Astrocyte (in vitro differentiated cells and primary cell): Measurements from ENCODE around the gene BIK. TPM values are rescaled to one million over a fixed set of nuclear protein-coding genes. Genes with fewer than 3 reads are reported as not detected.

ENCODE experiments used
- DNase-seq: peaks from one replicate; pipeline ENCODE4 v3.0.0-alpha.2; 2010; ENCODE audit warnings: low read depth
- FAIRE-seq: peaks from 2 replicates; lab custom pipeline; 2011; peaks lifted over from hg19 to GRCh38; lab: Jason Lieb, UNC
- H2AFZ ChIP-seq: 2 replicates; pipeline ENCODE4 v1.6.0; 2012; ENCODE audit warnings: low read depth, low read length, inconsistent platforms
- H3K27ac ChIP-seq: 2 replicates; pipeline ENCODE4 v1.5.1; 2011; ENCODE audit warnings: low read depth, low read length, inconsistent platforms
- H3K27me3 ChIP-seq: 2 replicates; pipeline ENCODE4 v1.6.0; 2011; ENCODE audit warnings: low read length, inconsistent platforms; ENCODE audit not compliant: insufficient read depth
- H3K36me3 ChIP-seq: 2 replicates; pipeline ENCODE4 v1.5.1; 2011; ENCODE audit warnings: low read length, inconsistent platforms; ENCODE audit not compliant: insufficient read depth
- H3K4me1 ChIP-seq: 2 replicates; pipeline ENCODE4 v1.5.1; 2011; ENCODE audit warnings: low read length, inconsistent platforms; ENCODE audit not compliant: insufficient read depth
- H3K4me2 ChIP-seq: 2 replicates; pipeline ENCODE4 v1.6.0; 2012; ENCODE audit warnings: low read length, inconsistent platforms
- H3K4me3 ChIP-seq: 2 replicates; pipeline ENCODE4 v1.5.1; 2011; ENCODE audit warnings: low read depth, mild to moderate bottlenecking, low read length, inconsistent platforms; ENCODE audit not compliant: insufficient read depth
- H3K79me2 ChIP-seq: 2 replicates; pipeline ENCODE4 v1.6.0; 2012; ENCODE audit warnings: mild to moderate bottlenecking, low read length, inconsistent platforms; ENCODE audit not compliant: insufficient read depth
- H3K9ac ChIP-seq: 2 replicates; pipeline ENCODE4 v1.6.0; 2012; ENCODE audit warnings: mild to moderate bottlenecking, low read length, inconsistent platforms
- H3K9me3 ChIP-seq: 2 replicates; pipeline ENCODE4 v1.5.1; 2012; ENCODE audit warnings: low read depth, mild to moderate bottlenecking, low read length, inconsistent platforms; ENCODE audit not compliant: insufficient read depth
- H4K20me1 ChIP-seq: 2 replicates; pipeline ENCODE4 v1.6.0; 2012; ENCODE audit warnings: low read length, inconsistent platforms; ENCODE audit not compliant: insufficient read depth
- H3K27ac Mint-ChIP-seq: one replicate; pipeline ENCODE4 v1.8.0; 2021; ENCODE audit warnings: mild to moderate bottlenecking, mixed read lengths; ENCODE audit not compliant: unreplicated experiment
- H3K27me3 Mint-ChIP-seq: one replicate; pipeline ENCODE4 v1.8.0; 2021; ENCODE audit warnings: low read depth, mixed read lengths; ENCODE audit not compliant: unreplicated experiment
- H3K36me3 Mint-ChIP-seq: one replicate; pipeline ENCODE4 v1.8.0; 2021; ENCODE audit warnings: low read depth, mixed read lengths; ENCODE audit not compliant: unreplicated experiment
- H3K4me1 Mint-ChIP-seq: one replicate; pipeline ENCODE4 v1.8.0; 2021; ENCODE audit warnings: low read depth, mixed read lengths; ENCODE audit not compliant: unreplicated experiment
- H3K4me3 Mint-ChIP-seq: one replicate; pipeline ENCODE4 v1.8.0; 2021; ENCODE audit warnings: mild to moderate bottlenecking, moderate library complexity, mixed read lengths; ENCODE audit not compliant: unreplicated experiment
- H3K9me3 Mint-ChIP-seq: one replicate; pipeline ENCODE4 v1.8.0; 2021; ENCODE audit warnings: mild to moderate bottlenecking, mixed read lengths; ENCODE audit not compliant: unreplicated experiment
- CTCF ChIP-seq: IDR thresholded peaks from 2 replicates; pipeline ENCODE4 v1.5.1; 2011; ENCODE audit warnings: low read depth, mild to moderate bottlenecking, inconsistent platforms, low read length, moderate library complexity; ENCODE audit not compliant: insufficient read depth
- EZH2 ChIP-seq: IDR thresholded peaks from 2 replicates; pipeline ENCODE4 v1.6.1; 2012; ENCODE audit warnings: mild to moderate bottlenecking, low read length, inconsistent platforms; ENCODE audit not compliant: insufficient read depth
- total RNA-seq: library from RNA; stranded (reverse); gene quantifications from 2 replicates; pipeline ENCODE4 v1.2.1, GENCODE V29; 2021

Gene BIK
- total RNA-seq, 1 donor from 2014 or later = 0.32 TPM

GRCh38 chr22:43090130-43090789, 20.3 kb upstream of the BIK start:
- H3K4me3 Mint-ChIP-seq = peak overlapping the region; percentile 77
- FAIRE-seq = peak; percentile 89
- TF ChIP-seq CTCF (peak; percentile 43), EZH2 (no peak)

DNA sequence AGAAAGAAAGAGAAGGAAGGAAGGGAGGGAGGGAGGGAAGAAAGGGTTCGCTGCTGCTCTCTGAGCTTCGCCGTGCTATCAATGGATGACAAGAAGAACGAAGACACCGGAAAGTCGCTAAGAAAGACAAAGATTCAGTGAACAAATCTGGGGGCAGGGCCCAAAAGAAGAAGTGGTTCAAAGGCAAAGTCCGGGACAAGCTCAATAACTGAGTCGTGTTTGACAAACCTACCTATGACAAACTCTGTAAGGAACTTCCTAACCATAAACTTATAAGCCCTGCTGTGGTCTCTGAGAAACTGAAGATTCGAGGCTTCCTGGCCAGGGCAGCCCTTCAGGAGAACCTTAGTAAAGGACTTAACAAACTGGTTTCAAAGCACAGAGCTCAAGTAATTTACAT, 18.5 kb upstream of the BIK start:
- Histone ChIP-seq H3K79me2 (peaks cover 3% of the 10 kb centered on the region), H3K36me3 (no peaks in the 10 kb centered on the region), H4K20me1 (no peaks in the 10 kb centered on the region), H3K9ac (no peak overlapping the region), H3K4me2 (no peak overlapping the region), H3K27ac (no peak overlapping the region), H3K4me1 (no peaks in the 10 kb centered on the region), H3K4me3 (no peak overlapping the region), H2AFZ (no peak overlapping the region), H3K27me3 (no peaks in the 10 kb centered on the region), H3K9me3 (peaks cover 10% of the 10 kb centered on the region)
- FAIRE-seq (no peak), DNase-seq (no peak)
- Mint-ChIP-seq H3K4me3 (no peak overlapping the region), H3K36me3 (peaks cover 4% of the 10 kb centered on the region), H3K27me3 (no peaks in the 10 kb centered on the region), H3K27ac (no peak overlapping the region), H3K9me3 (peaks cover 12% of the 10 kb centered on the region), H3K4me1 (no peaks in the 10 kb centered on the region)
- no peak for TF ChIP-seq CTCF
- TF ChIP-seq EZH2 = no peak

More at GRCh38 chr22:43090130-43090789, 20.3 kb upstream of the BIK start:
- peaks cover 3% of the 10 kb centered on the region for H3K9me3 Mint-ChIP-seq
- peak; percentile 83 for DNase-seq
- no peaks in the 10 kb centered on the region for H3K4me1 Mint-ChIP-seq
- no peak overlapping the region for H3K27ac ChIP-seq
- H4K20me1 ChIP-seq = no peaks in the 10 kb centered on the region
- H3K79me2 ChIP-seq = peaks cover 3% of the 10 kb centered on the region
- peak overlapping the region; percentile 78 for H3K27ac Mint-ChIP-seq
- no peak overlapping the region for H3K4me2 ChIP-seq
- H3K9ac ChIP-seq = no peak overlapping the region
- H3K27me3 ChIP-seq = no peaks in the 10 kb centered on the region
- no peaks in the 10 kb centered on the region for H3K4me1 ChIP-seq
- H3K4me3 ChIP-seq = no peak overlapping the region
- H2AFZ ChIP-seq = no peak overlapping the region
- H3K36me3 ChIP-seq = no peaks in the 10 kb centered on the region
- H3K27me3 Mint-ChIP-seq = no peaks in the 10 kb centered on the region
- peaks cover 4% of the 10 kb centered on the region for H3K36me3 Mint-ChIP-seq
- no peaks in the 10 kb centered on the region for H3K9me3 ChIP-seq

- FAIRE-seq = no peak
- no peak for TF ChIP-seq EZH2
- TF ChIP-seq CTCF = no peak
- no peaks in the 10 kb centered on the region for H3K36me3 ChIP-seq
- H3K9me3 ChIP-seq = peaks cover 12% of the 10 kb centered on the region
- H3K36me3 Mint-ChIP-seq = peaks cover 4% of the 10 kb centered on the region
- H3K9me3 Mint-ChIP-seq = peaks cover 12% of the 10 kb centered on the region
- no peaks in the 10 kb centered on the region for H3K27me3 Mint-ChIP-seq
- H3K27ac Mint-ChIP-seq = no peak overlapping the region
- no peaks in the 10 kb centered on the region for H3K27me3 ChIP-seq
- H3K4me1 Mint-ChIP-seq = no peaks in the 10 kb centered on the region
- no peaks in the 10 kb centered on the region for H4K20me1 ChIP-seq
- no peaks in the 10 kb centered on the region for H3K4me1 ChIP-seq
- no peak for DNase-seq
- H3K27ac ChIP-seq = no peak overlapping the region
- H2AFZ ChIP-seq = no peak overlapping the region
- H3K79me2 ChIP-seq = no peaks in the 10 kb centered on the region
- H3K4me3 Mint-ChIP-seq = no peak overlapping the region
- H3K4me2 ChIP-seq = no peak overlapping the region
- no peak overlapping the region for H3K9ac ChIP-seq
- no peak overlapping the region for H3K4me3 ChIP-seq
These were observed 16.5 kb upstream of the BIK start for GRCh38 chr22:43094085-43094484.
